Measurements from ENCODE around the gene CYP11A1.

Gene CYP11A1

DNA sequence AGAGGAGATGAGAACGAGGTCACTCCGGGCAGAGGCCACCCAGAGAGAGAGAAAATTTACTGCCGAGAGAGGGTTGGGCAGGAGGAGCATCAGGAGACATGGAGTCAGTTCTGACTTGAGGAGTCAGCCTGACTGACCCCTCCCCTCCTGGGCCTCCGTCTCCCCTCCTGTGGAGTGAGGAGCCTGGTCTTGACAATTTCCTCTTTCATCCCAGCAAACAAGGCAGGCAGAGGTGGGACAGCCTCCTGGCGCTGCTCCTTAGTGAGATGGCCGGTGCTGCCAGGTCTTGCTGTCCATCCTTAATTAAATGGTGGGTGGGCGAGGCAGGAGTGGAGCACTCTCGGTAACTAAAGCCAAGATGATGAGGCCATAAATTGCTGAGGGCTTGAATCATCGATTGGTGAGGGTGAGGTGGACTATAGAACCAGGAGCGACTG is 60.6 kb downstream of the CYP11A1 start:
- DNase-seq (ENCODE audit: extremely low read depth, low read depth), result no peak
- TF ChIP-seq, protein P1, sequence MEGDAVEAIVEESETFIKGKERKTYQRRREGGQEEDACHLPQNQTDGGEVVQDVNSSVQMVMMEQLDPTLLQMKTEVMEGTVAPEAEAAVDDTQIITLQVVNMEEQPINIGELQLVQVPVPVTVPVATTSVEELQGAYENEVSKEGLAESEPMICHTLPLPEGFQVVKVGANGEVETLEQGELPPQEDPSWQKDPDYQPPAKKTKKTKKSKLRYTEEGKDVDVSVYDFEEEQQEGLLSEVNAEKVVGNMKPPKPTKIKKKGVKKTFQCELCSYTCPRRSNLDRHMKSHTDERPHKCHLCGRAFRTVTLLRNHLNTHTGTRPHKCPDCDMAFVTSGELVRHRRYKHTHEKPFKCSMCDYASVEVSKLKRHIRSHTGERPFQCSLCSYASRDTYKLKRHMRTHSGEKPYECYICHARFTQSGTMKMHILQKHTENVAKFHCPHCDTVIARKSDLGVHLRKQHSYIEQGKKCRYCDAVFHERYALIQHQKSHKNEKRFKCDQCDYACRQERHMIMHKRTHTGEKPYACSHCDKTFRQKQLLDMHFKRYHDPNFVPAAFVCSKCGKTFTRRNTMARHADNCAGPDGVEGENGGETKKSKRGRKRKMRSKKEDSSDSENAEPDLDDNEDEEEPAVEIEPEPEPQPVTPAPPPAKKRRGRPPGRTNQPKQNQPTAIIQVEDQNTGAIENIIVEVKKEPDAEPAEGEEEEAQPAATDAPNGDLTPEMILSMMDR (IDR thresholded peaks at IDR 0.05; ENCODE audit: low read depth, low read length), result no peak

DNA sequence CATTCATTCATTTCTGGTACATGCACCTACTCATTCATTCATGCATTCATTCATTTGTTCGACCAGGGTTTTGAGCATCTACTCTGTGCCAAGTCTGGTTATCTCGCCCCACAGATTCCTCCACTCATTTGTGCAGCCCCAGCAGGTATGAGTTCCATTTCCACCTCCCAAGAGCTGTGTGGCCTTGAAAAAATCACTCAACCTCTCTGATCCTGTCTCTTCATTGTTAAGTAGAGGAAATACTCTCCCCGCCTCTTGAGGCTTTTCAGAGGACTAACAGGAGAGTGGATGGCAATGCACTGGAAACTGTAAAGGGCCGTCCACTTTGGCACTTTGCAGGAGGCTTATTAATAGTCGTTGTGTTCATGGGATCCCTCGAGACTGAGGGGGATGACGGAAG is 61.8 kb downstream of the CYP11A1 start:
- TF ChIP-seq, protein P1 (IDR thresholded peaks at IDR 0.05; ENCODE audit: low read depth, low read length), result no peak
- no peak for DNase-seq (ENCODE audit: extremely low read depth, low read depth)

DNA sequence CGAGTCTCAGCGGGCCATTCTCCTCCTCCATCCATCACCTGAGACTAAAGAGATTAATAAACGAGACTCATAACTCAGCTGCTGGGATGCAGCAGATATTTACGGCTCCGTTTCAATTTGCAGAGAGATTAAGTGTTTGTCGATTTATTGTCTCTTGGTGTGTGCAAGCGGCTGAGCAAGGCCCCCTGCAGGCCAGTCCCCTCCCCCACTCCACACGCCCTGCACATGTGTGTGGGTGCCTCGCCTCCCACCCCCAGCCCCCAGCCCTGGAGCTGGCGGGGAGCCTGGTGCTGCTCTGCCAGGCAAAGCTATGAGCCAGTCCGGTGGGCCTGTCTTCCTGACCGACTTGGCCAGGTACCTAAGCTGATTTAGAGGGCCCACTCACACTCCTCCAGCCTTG is 63.0 kb downstream of the CYP11A1 start:
- DNase-seq (ENCODE audit: extremely low read depth, low read depth), result no peak
- TF ChIP-seq, protein P1 (IDR thresholded peaks at IDR 0.05; ENCODE audit: low read depth, low read length), result no peak

DNA sequence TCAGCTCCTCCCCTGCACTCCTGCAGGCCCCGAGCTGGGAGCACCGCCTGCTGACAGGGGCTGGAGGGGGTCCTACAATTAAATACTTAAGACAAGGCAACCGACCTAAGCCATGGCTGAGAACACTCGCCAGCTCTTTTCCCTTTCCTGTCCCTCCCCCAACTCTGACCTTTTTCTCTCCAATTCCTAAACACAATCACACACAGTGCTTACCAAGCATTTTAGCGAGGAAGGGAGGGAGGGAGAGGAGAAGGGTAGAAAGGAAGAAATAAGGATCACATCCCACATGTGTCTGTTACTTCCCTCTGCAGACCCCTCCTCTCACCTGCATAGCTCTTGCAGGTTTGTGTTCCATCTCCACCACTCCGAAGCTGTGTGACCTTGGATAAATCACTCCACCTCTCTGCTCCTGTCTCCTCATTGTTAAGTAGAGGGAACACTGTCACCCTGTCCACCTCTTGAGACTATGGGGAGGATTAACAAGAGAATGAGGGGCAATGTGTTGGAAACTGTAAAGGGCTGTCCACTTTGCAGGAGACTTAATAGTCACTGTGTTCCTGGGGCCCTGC is 63.6 kb downstream of the CYP11A1 start:
- TF ChIP-seq, protein P1 (IDR thresholded peaks at IDR 0.05; ENCODE audit: low read depth, low read length), result no peak
- no peak for DNase-seq (ENCODE audit: extremely low read depth, low read depth)

DNA sequence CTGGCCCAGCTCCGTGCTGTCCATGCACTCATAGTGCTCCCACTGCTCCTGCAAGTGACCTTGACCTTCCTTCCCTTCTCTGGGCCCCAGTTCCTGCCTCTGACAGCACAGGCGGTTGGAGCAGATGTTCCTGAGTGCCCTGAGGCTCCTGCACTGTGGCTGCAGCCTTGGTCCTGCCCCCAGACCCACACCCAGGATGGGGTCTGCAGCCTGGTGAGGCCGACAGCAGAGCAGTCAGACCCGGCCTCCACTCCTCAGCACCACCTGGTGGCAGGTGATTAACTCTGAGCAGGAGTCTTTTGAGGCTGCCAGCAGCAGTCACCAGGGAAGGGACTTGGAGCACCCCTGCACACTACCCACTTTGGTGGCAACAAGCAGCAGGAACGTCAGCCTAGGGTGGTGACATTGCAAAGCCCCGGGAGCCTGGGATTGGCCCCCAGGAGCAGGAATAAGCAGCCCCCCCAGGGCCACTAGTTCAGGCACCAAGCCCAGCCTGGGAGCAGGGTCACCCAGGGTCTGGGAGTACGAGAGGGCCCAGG is 64.6 kb downstream of the CYP11A1 start:
- TF ChIP-seq, protein P1 (IDR thresholded peaks at IDR 0.05; ENCODE audit: low read depth, low read length), result peak; percentile 68
- DNase-seq (ENCODE audit: extremely low read depth, low read depth), result no peak

DNA sequence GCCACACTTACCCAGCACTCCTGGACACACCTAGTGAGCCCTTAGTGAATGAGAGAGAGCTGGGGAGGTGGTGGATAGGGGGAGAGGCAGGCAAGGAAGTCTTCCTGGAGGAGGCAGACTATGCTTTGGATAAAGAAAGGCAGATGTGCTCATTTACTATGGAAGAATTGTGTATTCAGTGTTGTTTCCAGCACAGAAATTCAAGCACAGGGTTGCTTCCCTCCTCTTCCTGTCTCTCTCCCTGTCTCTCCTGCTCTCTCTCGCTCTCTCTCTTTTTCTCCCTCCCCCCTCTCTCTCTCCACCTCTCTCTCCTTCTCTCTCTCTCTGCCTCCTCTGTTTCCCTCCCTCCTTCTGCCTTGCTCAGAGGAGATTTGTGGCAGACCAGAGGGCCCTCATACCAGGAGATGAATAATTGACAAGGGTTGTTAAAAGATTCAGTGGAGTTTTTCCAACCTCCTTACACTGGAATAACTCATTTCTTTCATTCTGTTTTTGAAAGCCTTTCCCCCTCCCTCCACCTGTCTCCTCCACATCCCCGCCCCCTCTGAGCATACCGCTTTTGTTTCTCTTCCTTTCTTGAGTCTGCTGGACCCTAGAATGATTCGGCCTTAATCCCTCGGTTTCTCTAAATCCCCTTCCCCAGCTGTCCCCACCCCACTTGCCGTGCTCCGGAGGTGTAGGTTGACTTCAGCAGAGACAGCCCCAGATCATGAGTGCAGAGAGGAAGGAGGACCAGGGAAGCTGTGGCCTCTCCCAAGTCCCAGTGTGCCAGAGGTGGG is 65.7 kb downstream of the CYP11A1 start:
- DNase-seq (ENCODE audit: extremely low read depth, low read depth), result no peak
- TF ChIP-seq, protein P1 (IDR thresholded peaks at IDR 0.05; ENCODE audit: low read depth, low read length), result no peak

All from AG09319 (cell line).